ENCODE data around the gene FBLN1. TPM values are rescaled to one million over a fixed set of nuclear protein-coding genes. Genes with fewer than 3 reads are reported as not detected.
"Not testable (repeated sequence)": the region's sequence is repeated elsewhere in the genome, so short reads cannot be mapped to it uniquely, and the experiment has no call there.

FBLN1 gene
- polyA plus RNA-seq, 1 donor from 2014 or later = 3.4 TPM

- not testable (repeated sequence) for H3K4me2 ChIP-seq (ENCODE audit: low read length); H4K20me1 ChIP-seq (ENCODE audit: insufficient read depth); H2AFZ ChIP-seq (ENCODE audit: low read depth, low read length); H3K9me2 ChIP-seq (ENCODE audit: insufficient read depth, low read length); H3K9ac ChIP-seq (ENCODE audit: low read length); H3F3A ChIP-seq (ENCODE audit: insufficient read depth, low read length, poor library complexity, severe bottlenecking); H3K9me3 ChIP-seq (ENCODE audit: low read length); H3K27me3 ChIP-seq (ENCODE audit: insufficient read depth, low read depth, low read length); H3K27ac ChIP-seq (ENCODE audit: low read length); H3K79me2 ChIP-seq (replicated peaks; ENCODE audit: insufficient read depth, low read length); H3K4me3 ChIP-seq (ENCODE audit: low read length); H3K36me3 ChIP-seq (ENCODE audit: insufficient read depth, low read length)
Observed at GRCh38 chr22:45560092-45560491, 57.4 kb downstream of the FBLN1 start.

- H3K27me3 ChIP-seq (ENCODE audit: insufficient read depth, low read depth, low read length); H3K4me3 ChIP-seq (ENCODE audit: low read length); H3K9ac ChIP-seq (ENCODE audit: low read length); H3K9me2 ChIP-seq (ENCODE audit: insufficient read depth, low read length); H3K79me2 ChIP-seq (replicated peaks; ENCODE audit: insufficient read depth, low read length); H3K36me3 ChIP-seq (ENCODE audit: insufficient read depth, low read length); H4K20me1 ChIP-seq (ENCODE audit: insufficient read depth); H2AFZ ChIP-seq (ENCODE audit: low read depth, low read length); H3K4me2 ChIP-seq (ENCODE audit: low read length); H3K27ac ChIP-seq (ENCODE audit: low read length); H3K9me3 ChIP-seq (ENCODE audit: low read length); H3F3A ChIP-seq (ENCODE audit: insufficient read depth, low read length, poor library complexity, severe bottlenecking): not testable (repeated sequence)
Observed at GRCh38 chr22:45560761-45561160, 58.1 kb downstream of the FBLN1 start.

- Histone ChIP-seq H3F3A (ENCODE audit: insufficient read depth, low read length, poor library complexity, severe bottlenecking) (no peaks in the 10 kb centered on the region), H3K9ac (ENCODE audit: low read length) (no peak overlapping the region), H3K36me3 (ENCODE audit: insufficient read depth, low read length) (no peaks in the 10 kb centered on the region), H3K27ac (ENCODE audit: low read length) (no peak overlapping the region), H3K79me2 (replicated peaks; ENCODE audit: insufficient read depth, low read length) (no peaks in the 10 kb centered on the region), H3K4me3 (ENCODE audit: low read length) (no peak overlapping the region), H3K27me3 (ENCODE audit: insufficient read depth, low read depth, low read length) (no peaks in the 10 kb centered on the region), H3K9me3 (ENCODE audit: low read length) (peaks cover 3% of the 10 kb centered on the region), H4K20me1 (ENCODE audit: insufficient read depth) (no peaks in the 10 kb centered on the region), H3K4me2 (ENCODE audit: low read length) (no peak overlapping the region), H3K9me2 (ENCODE audit: insufficient read depth, low read length) (no peaks in the 10 kb centered on the region), H2AFZ (ENCODE audit: low read depth, low read length) (no peak overlapping the region)
- no peak for TF ChIP-seq RAD21 (conservative IDR thresholded peaks at IDR 0.05)
- TF ChIP-seq MXI1 (conservative IDR thresholded peaks at IDR 0.05; ENCODE audit: poor library complexity, severe bottlenecking) = no peak
- no peak for TF ChIP-seq EZH2 (IDR thresholded peaks at IDR 0.05; ENCODE audit: borderline replicate concordance, insufficient read depth, low read length, poor library complexity, severe bottlenecking)
- TF ChIP-seq SMC3 (conservative IDR thresholded peaks at IDR 0.05; ENCODE audit: poor library complexity) = no peak
- no peak for TF ChIP-seq POLR2AphosphoS5 (IDR thresholded peaks at IDR 0.05)
- TF ChIP-seq EP300 (conservative IDR thresholded peaks at IDR 0.05; ENCODE audit: poor library complexity, severe bottlenecking) = no peak
- no peak for TF ChIP-seq REST (IDR thresholded peaks at IDR 0.05; ENCODE audit: borderline replicate concordance)
- TF ChIP-seq CTCF (IDR thresholded peaks at IDR 0.05; ENCODE audit: poor library complexity, severe bottlenecking) = no peak
- no peak for TF ChIP-seq TAF1 (IDR thresholded peaks at IDR 0.05; ENCODE audit: low read depth)
Observed at GRCh38 chr22:45562102-45562501, 59.4 kb downstream of the FBLN1 start.

All from neural cell (in vitro differentiated cells).